Smooth muscle cell of the coronary artery (primary cell): ENCODE data around the gene NR4A1. TPM values are rescaled to one million over a fixed set of nuclear protein-coding genes. Genes with fewer than 3 reads are reported as not detected.

Experiments used
- total RNA-seq: library from RNA; depleted of rRNA; stranded (reverse); fragments of >200 nt; gene quantifications from 2 replicates; pipeline ENCODE4 v1.2.3, GENCODE V29; 2014; ENCODE audit warnings: low replicate concordance

Gene NR4A1
- total RNA-seq, result 1.8 and 4.0 TPM in 2 replicates

GRCh38 chr12:52050758-52051541 lies at the start of gene NR4A1:
TSS of gene NR4A1 (plus strand) at chr12:52051442. CDS start at chr12:52054329, 2,887 bp downstream.

DNA sequence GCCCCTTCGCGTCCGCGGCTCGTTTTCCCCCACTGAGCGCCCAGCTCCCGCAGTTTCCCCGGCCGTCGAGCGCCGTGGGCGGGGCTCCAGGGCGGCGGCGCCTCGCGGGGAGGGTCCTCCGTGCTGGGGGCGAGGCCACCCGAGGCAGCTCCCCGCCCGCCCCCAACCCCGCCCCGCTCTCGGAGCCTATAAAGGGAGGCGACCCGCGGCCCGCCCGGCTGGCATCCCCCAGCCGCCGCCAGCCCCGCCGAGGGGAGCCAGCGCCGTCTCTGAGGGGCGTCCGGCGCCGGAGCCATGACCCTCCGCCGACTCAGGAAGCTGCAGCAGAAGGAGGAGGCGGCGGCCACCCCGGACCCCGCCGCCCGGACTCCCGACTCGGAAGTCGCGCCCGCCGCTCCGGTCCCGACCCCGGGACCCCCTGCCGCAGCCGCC lies 44.5 kb upstream of the NR4A1 start, which contains the start of gene TAMALIN:
Gene TAMALIN (plus strand): TSS at position 221 of the 432 bp plus-strand sequence. CDS start 74 bp downstream, at position 295.

GRCh38 chr12:52069327-52070184 lies 18.3 kb downstream of the NR4A1 start, which contains the start of gene ATG101:
TSS of gene ATG101 (plus strand) at chr12:52069978. CDS start at chr12:52073651, 3,673 bp downstream.

DNA sequence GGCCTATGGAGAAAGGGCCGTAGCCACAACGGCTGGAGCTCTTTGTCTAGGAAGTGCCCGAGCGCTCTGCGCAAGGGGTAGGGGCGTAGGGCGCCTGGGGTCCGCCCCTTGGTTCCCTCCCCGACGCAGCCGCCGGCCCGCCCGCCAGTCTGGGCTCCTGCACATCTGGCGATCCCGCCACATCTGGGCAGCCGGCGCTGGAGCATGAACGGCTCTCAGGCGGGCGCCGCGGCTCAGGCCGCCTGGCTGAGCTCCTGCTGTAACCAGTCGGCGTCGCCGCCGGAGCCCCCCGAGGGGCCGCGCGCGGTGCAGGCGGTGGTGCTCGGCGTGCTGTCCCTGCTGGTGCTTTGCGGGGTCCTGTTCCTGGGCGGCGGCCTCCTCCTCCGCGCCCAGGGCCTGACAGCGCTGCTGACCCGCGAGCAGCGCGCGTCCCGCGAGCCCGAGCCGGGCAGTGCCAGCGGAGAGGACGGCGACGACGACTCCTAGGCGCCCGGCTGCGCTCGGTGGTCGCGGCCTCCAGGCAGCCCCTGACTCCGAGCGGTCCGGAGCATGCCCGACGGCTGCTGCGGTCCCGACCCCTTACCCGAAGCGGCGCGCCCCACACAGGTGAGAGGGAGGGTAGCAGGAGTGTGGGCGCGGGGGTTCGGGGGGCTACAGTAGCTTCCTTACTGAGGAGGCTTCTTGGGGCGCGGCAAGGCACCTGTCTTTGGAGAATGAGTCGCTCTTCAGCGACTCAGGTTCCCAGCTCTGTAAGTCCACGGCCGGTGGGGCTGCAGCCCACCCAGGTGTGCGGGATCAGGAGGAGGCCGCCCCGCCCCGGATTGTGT lies 28.5 kb downstream of the NR4A1 start, which contains the start of gene SMIM41:
Gene SMIM41 (plus strand): TSS at position 129 of the 827 bp plus-strand sequence. CDS start 76 bp downstream, at position 205.

Other genes with a start within 250 kb of the NR4A1 start
- 0.12 TPM in 1 of 2 replicates, not detected in the other for gene FIGNL2, start 202.7 kb upstream of the NR4A1 start, total RNA-seq
- 0.23 TPM in 1 of 2 replicates, not detected in the other for gene ANKRD33, start 163.3 kb upstream of the NR4A1 start, total RNA-seq
- 109 and 133 TPM in 2 replicates for gene ACVRL1, start 143.9 kb upstream of the NR4A1 start, total RNA-seq
- 17.5 and 23.4 TPM in 2 replicates for gene ACVR1B, start 99.7 kb upstream of the NR4A1 start, total RNA-seq
- gene TAMALIN, start 44.5 kb upstream of the NR4A1 start, total RNA-seq, result 11.7 and 20.2 TPM in 2 replicates
- 109 and 116 TPM in 2 replicates for gene ATG101, start 18.5 kb downstream of the NR4A1 start, total RNA-seq
- gene SMIM41, start 28.3 kb downstream of the NR4A1 start, total RNA-seq, result 0.12 and 0.15 TPM in 2 replicates
- gene KRT80, start 140.6 kb downstream of the NR4A1 start, total RNA-seq, result 0.75 TPM in 1 of 2 replicates, not detected in the other
- 5.4 and 533 TPM in 2 replicates for gene KRT7, start 181.8 kb downstream of the NR4A1 start, total RNA-seq
- gene KRT86, start 223.2 kb downstream of the NR4A1 start, total RNA-seq, result 2.9 TPM in 1 of 2 replicates, not detected in the other
- gene KRT81, start 240.1 kb downstream of the NR4A1 start, total RNA-seq, result 0.23 TPM in 1 of 2 replicates, not detected in the other